Measurements from ENCODE around the gene WDR27. TPM values are rescaled to one million over a fixed set of nuclear protein-coding genes. Genes with fewer than 3 reads are reported as not detected.

Gene WDR27
- total RNA-seq, 1 donor from 2014 or later = 128 TPM

DNA sequence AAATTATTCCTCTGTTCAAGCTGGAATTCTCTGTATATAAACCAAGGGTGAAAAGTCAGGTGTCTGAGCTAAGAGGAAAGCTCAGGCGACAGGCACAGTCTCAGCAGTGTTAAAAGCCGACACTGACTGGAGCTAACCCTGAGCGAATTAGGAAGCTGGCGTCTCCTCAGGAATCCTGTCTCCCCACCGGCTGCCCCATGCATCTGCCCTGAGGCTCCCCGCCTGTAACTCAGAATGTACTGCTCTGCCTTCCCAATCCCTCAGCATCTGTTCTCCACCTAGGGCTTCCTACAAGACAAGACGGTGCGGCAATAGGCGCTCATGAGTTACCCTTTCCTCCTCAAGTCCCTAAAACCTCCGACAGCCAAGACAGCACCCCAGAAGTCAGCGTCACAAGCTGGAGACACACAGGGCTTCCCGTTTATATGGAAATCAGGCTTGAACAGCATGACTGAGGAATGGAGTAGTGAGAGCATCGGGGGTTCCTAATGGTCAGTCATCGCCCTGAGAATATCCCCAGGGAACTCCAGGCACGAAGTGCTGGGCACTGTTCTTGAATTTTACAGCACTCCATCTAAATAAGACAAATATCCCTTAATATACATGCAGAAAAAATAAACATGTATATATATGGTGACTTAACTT, 33.5 kb downstream of the WDR27 start:
- no peak overlapping the region for H3K4me3 Mint-ChIP-seq
- H3K4me1 Mint-ChIP-seq = no peaks in the 10 kb centered on the region
- peaks cover 46% of the 10 kb centered on the region for H3K36me3 Mint-ChIP-seq
- no peaks in the 10 kb centered on the region for H3K9me3 Mint-ChIP-seq
- no peaks in the 10 kb centered on the region for H3K27me3 Mint-ChIP-seq (ENCODE audit: low read depth)
- no peak for DNase-seq (ENCODE audit: low spot score in 2 of 2, unreplicated experiment in 2 of 2)
- H3K27ac Mint-ChIP-seq = no peak overlapping the region
- TF ChIP-seq, protein P1, sequence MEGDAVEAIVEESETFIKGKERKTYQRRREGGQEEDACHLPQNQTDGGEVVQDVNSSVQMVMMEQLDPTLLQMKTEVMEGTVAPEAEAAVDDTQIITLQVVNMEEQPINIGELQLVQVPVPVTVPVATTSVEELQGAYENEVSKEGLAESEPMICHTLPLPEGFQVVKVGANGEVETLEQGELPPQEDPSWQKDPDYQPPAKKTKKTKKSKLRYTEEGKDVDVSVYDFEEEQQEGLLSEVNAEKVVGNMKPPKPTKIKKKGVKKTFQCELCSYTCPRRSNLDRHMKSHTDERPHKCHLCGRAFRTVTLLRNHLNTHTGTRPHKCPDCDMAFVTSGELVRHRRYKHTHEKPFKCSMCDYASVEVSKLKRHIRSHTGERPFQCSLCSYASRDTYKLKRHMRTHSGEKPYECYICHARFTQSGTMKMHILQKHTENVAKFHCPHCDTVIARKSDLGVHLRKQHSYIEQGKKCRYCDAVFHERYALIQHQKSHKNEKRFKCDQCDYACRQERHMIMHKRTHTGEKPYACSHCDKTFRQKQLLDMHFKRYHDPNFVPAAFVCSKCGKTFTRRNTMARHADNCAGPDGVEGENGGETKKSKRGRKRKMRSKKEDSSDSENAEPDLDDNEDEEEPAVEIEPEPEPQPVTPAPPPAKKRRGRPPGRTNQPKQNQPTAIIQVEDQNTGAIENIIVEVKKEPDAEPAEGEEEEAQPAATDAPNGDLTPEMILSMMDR (IDR thresholded peaks at IDR 0.05; ENCODE audit: unreplicated experiment) = no peak

DNA sequence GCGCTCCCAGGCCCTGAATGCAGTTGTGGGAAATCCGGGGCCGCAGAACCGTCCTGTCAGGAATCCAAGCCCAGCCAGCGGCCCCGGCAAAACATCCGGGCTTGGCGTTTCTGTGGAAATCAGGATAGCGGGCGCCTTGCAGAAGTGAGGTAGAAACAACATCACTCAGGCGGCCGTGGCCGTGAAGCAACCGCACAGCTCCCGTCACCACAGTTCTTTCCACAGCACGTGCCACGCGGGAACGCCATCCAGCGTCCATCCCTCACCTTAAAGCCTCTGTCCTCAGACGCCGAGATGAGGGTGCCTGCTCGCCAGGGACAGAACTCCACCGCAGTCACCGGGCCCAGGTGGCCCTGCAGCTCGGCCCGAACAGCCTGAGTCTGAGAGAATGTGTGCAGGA, 34.1 kb downstream of the WDR27 start:
- peaks cover 47% of the 10 kb centered on the region for H3K36me3 Mint-ChIP-seq
- TF ChIP-seq, protein P1 (IDR thresholded peaks at IDR 0.05; ENCODE audit: unreplicated experiment) = no peak
- DNase-seq (ENCODE audit: low spot score in 2 of 2, unreplicated experiment in 2 of 2) = no peak
- no peaks in the 10 kb centered on the region for H3K27me3 Mint-ChIP-seq (ENCODE audit: low read depth)
- no peaks in the 10 kb centered on the region for H3K9me3 Mint-ChIP-seq
- no peak overlapping the region for H3K27ac Mint-ChIP-seq
- no peaks in the 10 kb centered on the region for H3K4me1 Mint-ChIP-seq
- no peak overlapping the region for H3K4me3 Mint-ChIP-seq

DNA sequence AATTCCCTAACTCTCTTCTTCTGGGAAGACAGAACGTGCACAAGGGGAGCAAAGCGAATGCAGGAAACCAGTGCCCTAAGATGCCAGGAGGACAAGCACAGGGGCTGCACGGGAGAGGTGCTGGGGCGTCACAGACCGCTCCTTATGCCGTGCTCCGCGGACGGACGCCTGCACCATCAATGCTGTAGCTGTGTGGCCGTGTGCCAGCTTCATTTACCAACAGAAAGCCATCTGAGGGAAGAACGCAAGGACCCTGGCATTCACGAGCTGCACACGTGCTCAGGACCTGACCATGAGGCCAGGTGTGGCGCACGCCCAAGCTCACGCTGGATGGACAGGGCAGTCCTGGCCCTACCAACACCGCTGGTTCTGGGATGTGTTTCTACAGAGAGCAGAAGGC, 35.4 kb downstream of the WDR27 start:
- peaks cover 46% of the 10 kb centered on the region for H3K36me3 Mint-ChIP-seq
- DNase-seq (ENCODE audit: low spot score in 2 of 2, unreplicated experiment in 2 of 2) = no peak
- no peak overlapping the region for H3K4me3 Mint-ChIP-seq
- H3K4me1 Mint-ChIP-seq = no peaks in the 10 kb centered on the region
- H3K27me3 Mint-ChIP-seq (ENCODE audit: low read depth) = no peaks in the 10 kb centered on the region
- no peak overlapping the region for H3K27ac Mint-ChIP-seq
- no peaks in the 10 kb centered on the region for H3K9me3 Mint-ChIP-seq
- TF ChIP-seq, protein P1 (IDR thresholded peaks at IDR 0.05; ENCODE audit: unreplicated experiment) = no peak

DNA sequence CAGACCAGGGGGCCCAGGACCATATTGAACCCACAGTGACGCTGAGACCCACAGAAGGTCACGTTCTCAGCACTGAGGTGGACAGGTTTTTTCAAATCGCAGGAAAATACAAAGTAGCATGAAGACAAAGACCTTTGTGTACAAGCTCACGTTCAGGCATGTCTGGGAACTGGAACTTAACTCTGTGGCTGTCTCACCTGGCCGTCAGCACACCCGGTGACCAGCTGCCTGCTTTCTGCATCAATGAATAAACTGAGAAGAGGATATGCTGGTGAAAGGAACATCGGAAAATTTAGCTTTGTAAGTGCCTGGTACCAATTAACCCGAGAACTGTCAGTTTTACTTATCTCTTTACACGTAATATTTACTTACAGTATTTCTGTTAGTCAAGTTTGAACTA, 36.5 kb downstream of the WDR27 start:
- Mint-ChIP-seq H3K9me3 (no peaks in the 10 kb centered on the region), H3K27ac (peak overlapping the region; percentile 39), H3K4me1 (no peaks in the 10 kb centered on the region), H3K27me3 (ENCODE audit: low read depth) (no peaks in the 10 kb centered on the region), H3K4me3 (no peak overlapping the region), H3K36me3 (peaks cover 38% of the 10 kb centered on the region)
- TF ChIP-seq, protein P1 (IDR thresholded peaks at IDR 0.05; ENCODE audit: unreplicated experiment) = no peak
- DNase-seq (ENCODE audit: low spot score in 2 of 2, unreplicated experiment in 2 of 2) = no peak

DNA sequence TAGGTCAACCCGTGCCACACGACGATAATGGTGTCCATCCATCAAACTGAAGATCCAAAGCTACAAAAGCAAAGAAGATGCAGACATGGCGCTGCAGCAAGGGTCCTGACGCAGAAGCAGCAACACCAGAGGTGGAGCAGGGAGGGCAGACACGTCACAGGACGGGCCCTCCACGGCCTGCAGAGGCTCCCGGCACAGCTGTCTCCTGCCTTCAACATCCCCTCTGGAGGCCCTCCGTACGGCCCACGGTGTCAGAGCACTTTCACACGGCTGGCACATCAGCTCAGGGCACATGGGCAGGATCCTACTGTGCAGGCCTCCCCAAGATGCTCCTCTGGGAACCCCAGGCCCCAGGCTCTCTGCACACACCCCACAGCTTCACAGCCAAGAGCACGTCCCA, 37.6 kb downstream of the WDR27 start:
- TF ChIP-seq, protein P1 (IDR thresholded peaks at IDR 0.05; ENCODE audit: unreplicated experiment) = no peak
- no peak overlapping the region for H3K4me3 Mint-ChIP-seq
- DNase-seq (ENCODE audit: low spot score in 2 of 2, unreplicated experiment in 2 of 2) = no peak
- H3K9me3 Mint-ChIP-seq = no peaks in the 10 kb centered on the region
- no peak overlapping the region for H3K27ac Mint-ChIP-seq
- no peaks in the 10 kb centered on the region for H3K27me3 Mint-ChIP-seq (ENCODE audit: low read depth)
- H3K36me3 Mint-ChIP-seq = peaks cover 38% of the 10 kb centered on the region
- no peaks in the 10 kb centered on the region for H3K4me1 Mint-ChIP-seq

DNA sequence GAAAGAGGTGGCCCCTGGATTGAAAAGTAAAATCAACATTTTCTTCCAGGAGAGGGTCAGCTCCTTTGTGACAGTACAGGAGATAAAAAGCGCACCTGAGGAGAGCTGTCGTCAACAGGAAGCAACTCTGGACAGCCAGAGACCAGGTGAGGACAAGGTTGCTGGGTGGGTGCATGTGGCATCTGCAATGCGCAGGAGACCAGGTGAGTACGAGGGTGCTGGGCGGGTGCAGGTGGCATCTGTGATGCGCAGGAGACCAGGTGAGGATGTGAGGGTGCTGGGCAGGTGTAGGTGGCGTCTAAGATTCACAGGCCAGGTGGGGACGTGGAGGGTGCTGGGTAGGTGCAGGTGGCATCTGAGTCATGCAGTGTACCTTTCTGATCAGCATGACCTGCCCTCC, 38.4 kb downstream of the WDR27 start:
- no peak for DNase-seq (ENCODE audit: low spot score in 2 of 2, unreplicated experiment in 2 of 2)
- Mint-ChIP-seq H3K27ac (no peak overlapping the region), H3K9me3 (no peaks in the 10 kb centered on the region), H3K27me3 (ENCODE audit: low read depth) (no peaks in the 10 kb centered on the region), H3K36me3 (peaks cover 39% of the 10 kb centered on the region), H3K4me3 (no peak overlapping the region), H3K4me1 (no peaks in the 10 kb centered on the region)
- TF ChIP-seq, protein P1 (IDR thresholded peaks at IDR 0.05; ENCODE audit: unreplicated experiment) = no peak

Measured in mesothelial cell of epicardium (in vitro differentiated cells).